PC-9 (cell line): ENCODE measurements around the gene ANKRD66.

Source experiments
- EZH2 ChIP-seq: fragments of 200-600 bp; sonication (generic); IDR thresholded peaks from 2 replicates; pipeline ENCODE4 v1.8.0; 2017; ENCODE audit warnings: antibody characterized with exemption, low read depth
- TF ChIP-seq, protein P1 (sequence below): fragments of 200-600 bp; sonication (generic); conservative IDR thresholded peaks from 2 replicates; pipeline ENCODE4 v1.6.1; 2017; ENCODE audit warnings: mixed run types, antibody characterized with exemption, mild to moderate bottlenecking, moderate library complexity

DNA sequence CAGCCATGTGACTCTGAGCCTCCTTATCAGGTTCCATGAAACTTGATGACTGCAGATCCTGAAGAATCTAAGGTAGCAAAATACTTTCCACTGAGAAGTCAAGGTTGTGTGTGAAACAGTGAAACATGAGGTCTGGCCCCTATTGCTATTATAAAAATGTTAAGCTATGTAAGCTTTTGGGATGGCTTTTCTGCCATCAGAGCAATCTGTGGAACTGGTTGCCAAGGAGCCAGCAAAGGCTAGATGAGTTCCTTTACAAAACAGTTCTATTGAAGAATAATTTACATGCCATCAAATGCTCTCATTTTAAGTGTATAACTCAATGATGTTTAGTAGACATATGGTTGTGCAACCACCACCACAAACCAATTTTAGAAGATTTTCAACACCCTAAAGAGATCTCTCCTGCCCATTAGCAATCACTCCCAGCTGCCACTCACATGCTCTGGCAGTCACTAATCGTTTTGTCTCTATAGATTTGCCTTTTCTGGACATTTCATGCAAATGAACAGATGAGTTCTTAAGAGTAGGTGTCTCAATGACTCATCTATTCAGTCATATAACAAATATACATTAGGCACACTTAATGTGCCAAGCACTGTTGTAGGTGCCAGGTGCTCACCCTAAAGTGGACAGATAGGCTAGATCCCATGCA, 26.6 kb downstream of the ANKRD66 start:
- TF ChIP-seq, protein P1, sequence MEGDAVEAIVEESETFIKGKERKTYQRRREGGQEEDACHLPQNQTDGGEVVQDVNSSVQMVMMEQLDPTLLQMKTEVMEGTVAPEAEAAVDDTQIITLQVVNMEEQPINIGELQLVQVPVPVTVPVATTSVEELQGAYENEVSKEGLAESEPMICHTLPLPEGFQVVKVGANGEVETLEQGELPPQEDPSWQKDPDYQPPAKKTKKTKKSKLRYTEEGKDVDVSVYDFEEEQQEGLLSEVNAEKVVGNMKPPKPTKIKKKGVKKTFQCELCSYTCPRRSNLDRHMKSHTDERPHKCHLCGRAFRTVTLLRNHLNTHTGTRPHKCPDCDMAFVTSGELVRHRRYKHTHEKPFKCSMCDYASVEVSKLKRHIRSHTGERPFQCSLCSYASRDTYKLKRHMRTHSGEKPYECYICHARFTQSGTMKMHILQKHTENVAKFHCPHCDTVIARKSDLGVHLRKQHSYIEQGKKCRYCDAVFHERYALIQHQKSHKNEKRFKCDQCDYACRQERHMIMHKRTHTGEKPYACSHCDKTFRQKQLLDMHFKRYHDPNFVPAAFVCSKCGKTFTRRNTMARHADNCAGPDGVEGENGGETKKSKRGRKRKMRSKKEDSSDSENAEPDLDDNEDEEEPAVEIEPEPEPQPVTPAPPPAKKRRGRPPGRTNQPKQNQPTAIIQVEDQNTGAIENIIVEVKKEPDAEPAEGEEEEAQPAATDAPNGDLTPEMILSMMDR = no peak
- TF ChIP-seq EZH2 = no peak
